ENCODE data around the gene NR1I3.

The NR1I3 gene

DNA sequence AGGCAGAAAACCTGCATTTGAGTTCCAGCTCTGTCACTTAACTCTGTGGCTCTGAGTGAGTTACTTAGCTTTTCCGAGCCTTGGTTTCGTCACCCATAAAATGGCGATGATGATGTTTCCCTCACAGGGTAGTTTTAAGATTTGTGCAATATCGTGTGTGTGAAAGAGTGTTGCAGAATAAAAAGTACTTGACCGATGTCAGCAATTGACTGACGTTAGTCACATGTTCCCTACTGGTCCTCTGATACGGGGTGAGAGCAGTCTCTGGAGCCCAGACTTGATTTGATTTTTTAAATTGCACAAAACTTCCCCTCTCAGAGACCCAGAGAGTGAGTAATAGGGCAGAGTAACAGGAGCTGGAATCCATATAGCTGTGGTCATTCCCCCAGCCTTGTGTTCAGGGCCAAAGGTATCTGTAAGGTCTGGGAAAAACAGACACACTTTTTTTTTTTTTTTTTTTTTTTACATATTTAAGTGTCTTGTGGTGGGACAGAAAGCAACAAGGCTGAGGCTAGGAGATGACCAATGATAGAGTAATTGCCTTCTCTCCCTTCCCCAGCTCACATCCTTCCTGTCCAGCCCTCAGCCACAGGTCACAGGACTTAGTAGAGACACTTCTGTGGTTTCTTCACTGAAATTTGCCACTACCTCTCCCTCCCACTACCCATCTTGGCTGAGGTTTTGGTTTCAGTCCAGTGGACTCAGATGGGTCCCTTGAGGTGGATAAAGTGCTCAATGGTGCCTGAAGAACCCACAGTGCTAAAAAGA is 20.9 kb downstream of the NR1I3 start:
- no peak for DNase-seq

GRCh38 chr1:161215076-161215475 is 22.9 kb downstream of the NR1I3 start, which contains the start of gene FCER1G:
Gene FCER1G (plus strand): TSS chr1:161215295. CDS start chr1:161215322, 27 bp downstream.
- DNase-seq: no peak

- no peak for DNase-seq
These were observed 23.6 kb downstream of the NR1I3 start for GRCh38 chr1:161214369-161214768.

DNA sequence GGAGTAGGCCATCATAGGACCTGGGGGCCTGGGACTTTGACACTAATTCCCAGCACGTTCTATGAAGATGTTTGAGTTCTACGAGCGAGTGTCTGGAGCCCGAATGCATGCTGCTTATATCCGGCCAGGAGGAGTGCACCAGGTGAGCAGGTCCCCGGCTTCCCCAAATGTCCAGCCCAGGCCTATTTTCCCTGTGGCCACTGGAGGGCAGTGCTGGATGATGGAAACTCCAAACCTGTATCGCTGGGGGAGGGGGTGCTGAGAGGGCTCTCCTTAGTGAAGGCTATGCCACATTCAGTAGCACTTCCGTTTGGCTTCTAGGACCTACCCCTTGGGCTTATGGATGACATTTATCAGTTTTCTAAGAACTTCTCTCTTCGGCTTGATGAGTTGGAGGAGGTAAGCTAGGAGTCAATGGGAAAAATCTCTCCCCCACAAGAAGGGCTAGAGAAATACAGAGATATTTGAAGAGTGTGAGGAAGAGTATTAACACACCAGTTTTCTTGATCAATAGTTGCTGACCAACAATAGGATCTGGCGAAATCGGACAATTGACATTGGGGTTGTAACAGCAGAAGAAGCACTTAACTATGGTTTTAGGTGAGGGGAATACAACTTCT is 28.1 kb downstream of the NR1I3 start:
- DNase-seq: peak; percentile 72 to 81

- DNase-seq: no peak
These were observed 30.8 kb downstream of the NR1I3 start for GRCh38 chr1:161207173-161207572.

GRCh38 chr1:161206411-161207140 is 31.4 kb downstream of the NR1I3 start:
- no peak for DNase-seq

- DNase-seq: peak; percentile 93 to 96
These were observed 35.9 kb downstream of the NR1I3 start, which contains the start of gene NDUFS2 for GRCh38 chr1:161201836-161202712. Gene NDUFS2 (plus strand): TSS chr1:161202367. CDS start chr1:161202386, 19 bp downstream.

DNA sequence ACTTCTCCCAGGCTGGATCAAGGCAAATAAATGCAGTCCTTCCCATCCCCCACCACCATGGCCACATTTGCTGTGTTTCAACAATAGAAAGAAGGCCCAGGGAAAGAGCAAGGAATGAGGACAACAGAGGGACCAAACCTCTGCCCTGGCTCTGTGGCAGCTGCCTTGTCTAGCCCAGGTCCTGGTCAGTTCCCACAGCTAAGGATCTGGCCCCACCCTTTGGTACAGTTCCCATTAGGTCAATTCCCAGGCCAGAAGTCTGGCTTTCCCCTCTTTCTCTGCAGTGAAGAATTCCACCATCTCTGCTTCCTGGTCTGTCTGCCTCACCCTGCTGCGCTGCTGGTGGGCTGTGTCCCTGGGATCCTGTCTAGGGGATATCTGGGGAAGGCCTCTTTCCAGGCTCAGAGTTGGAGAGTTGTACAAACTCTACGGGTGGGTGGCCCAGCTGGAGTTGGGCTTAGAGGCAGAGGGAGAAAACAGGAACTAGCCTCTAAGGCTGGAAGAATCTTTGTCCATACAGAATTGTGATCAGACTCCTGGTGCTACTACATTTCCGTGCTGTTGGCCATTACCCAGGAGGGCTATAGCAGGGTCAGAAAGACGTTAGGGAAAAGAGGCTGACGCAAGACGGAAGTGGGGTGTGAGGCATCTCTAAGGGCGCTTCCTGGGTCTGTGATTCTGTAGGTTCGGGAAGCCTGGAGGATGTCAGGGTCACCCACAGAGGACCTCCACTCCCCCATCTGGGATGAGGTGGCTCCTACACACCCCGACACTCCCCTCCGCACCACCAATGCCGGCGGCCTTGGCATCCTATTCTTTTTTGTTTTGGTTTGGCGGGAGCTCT is 36.8 kb downstream of the NR1I3 start:
- DNase-seq: no peak

- DNase-seq: no peak
These were observed 37.5 kb downstream of the NR1I3 start for GRCh38 chr1:161200421-161200991.

- DNase-seq: no peak
These were observed 38.4 kb downstream of the NR1I3 start for GRCh38 chr1:161199506-161200139.

DNA sequence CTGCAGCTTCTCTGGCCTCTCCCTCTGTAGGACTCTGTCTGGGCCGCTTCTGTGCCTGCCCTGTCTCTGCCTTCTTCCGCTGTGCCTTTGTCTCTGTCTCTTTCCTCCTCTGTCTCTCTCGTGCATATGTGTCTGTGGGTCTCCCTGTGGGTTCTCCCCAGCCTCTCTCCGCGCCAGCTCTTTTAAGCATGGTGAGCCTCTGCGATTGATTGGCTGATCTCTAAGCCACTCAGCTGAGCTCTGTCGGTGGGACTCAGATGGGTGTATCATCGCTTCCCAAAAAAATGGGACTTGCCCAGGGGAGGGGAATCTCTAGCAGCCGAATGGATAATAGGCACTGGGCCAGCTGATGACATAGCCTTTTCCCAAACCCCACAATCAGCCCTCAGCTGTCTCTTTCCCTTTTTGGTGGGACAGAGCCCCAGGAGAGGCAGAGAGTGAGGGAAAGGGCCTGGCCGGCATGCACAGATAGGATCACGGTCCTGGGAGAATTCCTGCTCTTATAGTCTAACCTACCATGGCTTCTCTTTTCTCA is 39.0 kb downstream of the NR1I3 start, which contains the start of gene ADAMTS4:
TSS of gene ADAMTS4 (minus strand) at position 158 of the 535 bp plus-strand sequence. CDS start 427 bp downstream, outside the sequence.
- no peak for DNase-seq

DNA sequence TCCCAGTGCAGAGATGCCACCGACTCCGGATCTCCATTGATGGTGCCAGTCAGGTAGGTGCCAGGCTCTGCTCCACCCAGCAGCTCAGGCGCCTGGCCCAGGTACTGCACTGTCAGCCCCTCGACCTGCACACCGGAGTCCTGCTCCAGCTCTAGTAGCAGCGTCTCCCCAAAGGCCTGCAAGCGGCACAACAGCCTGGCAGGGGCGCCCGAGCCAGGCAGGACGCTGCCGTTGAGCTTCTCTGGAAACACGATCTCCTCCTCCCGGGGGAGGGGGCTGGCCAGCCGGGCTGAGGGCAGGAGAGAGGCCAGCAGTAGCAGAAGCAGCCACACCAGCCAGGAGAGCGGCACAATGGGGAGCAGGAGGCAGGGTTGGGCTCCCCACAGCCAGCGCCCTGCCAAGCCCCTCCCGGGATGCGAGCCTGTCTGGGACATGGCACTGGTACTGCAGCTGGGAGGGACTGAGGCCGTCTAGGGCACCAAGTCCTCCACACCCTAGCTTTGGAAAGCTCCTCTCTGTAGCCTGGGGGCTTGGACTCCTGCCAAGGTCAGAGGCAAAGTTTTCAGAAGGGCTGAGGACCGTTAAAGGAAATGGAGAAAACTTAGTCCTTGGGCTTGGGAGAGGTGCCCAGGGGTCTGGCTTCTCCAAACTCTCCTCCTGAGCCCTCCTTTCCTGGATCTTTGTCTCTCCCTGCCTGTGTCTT is 39.7 kb downstream of the NR1I3 start:
- no peak for DNase-seq

DNA sequence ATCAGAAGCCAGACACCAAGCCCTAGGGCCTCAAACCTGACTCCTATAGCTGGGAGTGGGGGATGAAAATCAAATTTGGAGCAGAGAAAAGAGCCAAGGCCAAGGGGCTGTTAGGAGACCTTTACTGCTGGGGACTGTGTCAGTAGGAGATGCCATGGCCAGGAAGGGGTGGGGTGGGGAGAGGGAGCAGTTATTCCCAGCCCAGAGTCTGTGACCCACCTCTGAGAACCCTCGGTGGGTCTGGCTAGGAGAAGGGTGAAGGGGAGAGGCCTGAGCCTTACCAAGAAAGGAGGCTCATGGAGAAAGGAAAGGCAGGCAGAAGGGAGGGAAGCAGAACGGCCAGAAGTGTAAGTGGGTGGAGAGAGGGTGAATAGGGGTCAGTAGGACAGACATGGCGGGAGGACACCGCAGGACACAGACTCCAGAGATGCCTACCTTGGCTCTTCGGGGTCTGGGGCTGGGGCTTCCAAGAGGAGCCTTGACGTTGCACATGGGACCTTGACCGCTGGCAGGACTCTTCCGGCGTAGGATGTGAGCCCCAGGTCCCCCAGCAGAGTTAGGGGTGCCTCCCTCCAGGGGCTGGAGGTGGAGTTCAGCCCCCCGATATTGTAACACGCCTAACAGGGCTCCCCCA is 40.3 kb downstream of the NR1I3 start:
- no peak for DNase-seq

- DNase-seq: no peak
These were observed 41.2 kb downstream of the NR1I3 start for GRCh38 chr1:161196521-161197451.

DNA sequence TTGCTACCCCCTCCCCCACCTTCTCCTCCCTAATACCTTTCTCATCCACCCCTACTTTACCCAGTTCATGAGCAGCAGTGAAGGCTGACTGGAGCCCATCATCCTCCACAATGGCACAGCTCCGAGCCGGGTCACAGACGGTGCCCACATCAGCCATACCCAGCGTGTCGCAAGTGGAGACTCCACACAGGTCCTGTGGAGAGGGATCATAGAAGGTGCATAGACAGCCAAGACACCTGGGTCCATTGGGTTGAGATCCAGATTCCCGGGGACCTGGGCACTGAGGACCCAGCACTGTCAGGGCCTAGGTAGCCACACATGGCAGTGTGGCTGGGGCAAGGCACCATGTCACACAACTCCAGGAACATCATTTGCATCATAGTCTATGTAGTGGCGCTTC is 41.9 kb downstream of the NR1I3 start:
- DNase-seq: no peak

GRCh38 chr1:161195171-161195570 is 42.8 kb downstream of the NR1I3 start:
- DNase-seq: no peak

DNA sequence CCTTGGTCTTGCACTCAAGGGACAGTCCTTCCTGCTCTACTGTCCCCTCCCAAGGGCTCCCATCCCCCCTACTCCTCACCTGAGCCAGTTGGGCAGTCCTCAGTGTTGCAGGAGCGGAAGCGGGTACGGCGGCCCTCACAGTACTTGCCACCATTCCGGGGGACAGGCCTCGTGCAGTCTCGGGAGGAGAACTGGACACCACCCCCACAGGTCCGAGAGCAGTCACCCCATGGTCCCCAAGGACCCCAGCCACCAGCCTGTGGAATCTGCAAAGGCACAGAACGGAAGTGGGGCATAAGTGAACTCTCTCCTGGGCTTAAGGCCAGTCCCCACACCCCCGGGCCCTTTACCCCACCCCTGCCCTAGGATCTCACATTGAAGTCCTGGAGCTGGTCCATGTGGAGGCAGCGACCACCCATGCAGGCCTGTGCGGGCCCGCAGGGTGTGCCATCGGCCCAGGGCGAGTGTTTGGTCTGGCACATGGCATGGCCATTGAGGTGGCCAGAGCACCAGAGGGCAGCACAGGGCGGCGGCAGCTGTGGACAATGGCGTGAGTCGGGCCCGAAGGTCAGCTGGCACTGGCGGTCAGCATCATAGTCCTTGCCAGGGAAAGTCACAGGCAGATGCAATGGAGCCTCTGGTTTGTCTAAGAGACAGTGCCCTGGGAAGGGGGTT is 44.3 kb downstream of the NR1I3 start:
- DNase-seq: no peak

All from activated CD4-positive, alpha-beta T cell treated with anti-CD3 and anti-CD28 coated beads, Interleukin-2, amount 50 U/mL, for 48 hours (primary cell).